G401.6 (cell line): ENCODE data around the gene VCL.
"Not testable (repeated sequence)": the region's sequence is repeated elsewhere in the genome, so short reads cannot be mapped to it uniquely, and the experiment has no call there.

ENCODE experiments used
- FAIRE-seq: peaks from 2 replicates; lab custom pipeline; 2012; peaks lifted over from hg19 to GRCh38; lab: Jason Lieb, UNC

The VCL gene

DNA sequence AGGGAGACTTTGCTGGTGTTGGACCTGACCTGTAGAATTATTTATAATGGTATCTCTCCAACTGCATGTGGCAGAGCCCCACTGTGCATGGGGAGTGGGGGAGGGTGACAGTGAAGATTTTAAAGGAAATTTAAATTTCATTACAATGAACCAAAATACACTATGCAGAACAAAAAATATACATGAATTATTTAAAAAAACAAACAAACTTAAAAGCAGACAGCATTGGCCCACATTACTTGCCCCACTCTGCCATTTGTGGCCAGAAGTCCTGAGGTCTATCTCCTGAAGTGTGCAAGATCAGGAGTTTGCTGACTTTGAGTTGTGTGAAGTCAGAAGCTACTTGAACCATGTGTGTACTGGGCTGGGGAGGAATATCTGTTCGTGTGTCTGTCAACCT lies 112.2 kb downstream of the VCL start:
- no peak for FAIRE-seq

DNA sequence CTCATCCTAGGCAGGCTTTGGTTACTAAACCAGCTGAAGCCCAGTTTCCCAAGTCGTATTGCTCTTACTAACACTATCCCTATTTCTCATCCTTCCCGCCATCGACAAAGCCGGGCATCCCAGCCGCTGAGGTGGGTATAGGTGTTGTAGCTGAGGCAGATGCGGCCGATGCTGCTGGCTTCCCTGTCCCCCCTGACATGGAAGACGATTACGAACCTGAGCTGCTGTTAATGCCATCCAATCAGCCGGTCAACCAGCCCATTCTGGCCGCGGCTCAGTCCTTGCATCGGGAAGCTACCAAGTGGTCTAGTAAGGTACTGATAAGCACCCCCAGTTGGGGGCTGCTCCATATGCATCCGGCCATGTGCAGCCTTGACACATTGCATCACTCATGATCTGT lies 113.9 kb downstream of the VCL start:
- no peak for FAIRE-seq

DNA sequence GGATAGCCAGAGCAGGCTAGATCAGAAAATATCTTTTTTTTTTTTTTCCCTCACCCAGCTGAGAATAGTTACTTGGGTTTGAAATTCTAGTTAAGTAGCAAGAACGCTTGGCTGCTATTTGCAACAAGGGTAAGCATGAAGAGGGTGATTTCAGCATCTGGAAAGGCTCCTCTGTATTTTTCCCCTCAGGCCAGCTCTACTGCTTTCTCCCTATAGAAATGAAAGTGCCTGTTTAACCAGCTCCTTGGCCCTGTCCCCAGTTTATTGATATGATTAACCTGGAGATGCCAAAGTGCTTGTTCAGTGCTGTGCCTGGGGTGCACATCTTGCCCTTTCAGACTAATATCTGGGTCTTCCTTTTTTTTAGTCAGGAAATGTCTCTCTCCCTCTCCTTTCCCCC lies 115.6 kb downstream of the VCL start:
- FAIRE-seq, result no peak

DNA sequence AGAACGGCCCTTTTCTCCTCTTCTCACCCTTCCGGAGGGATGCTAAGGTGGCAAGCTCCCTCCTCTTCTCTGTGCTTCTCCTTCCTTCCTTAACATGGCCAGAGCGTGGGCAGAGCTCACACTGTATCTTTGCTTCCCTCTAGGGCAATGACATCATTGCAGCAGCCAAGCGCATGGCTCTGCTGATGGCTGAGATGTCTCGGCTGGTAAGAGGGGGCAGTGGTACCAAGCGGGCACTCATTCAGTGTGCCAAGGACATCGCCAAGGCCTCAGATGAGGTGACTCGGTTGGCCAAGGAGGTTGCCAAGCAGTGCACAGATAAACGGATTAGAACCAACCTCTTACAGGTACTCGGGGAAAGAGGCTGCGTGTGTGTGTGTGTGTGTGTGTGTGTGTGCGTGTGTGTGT lies 116.1 kb downstream of the VCL start:
- no peak for FAIRE-seq

GRCh38 chr10:74117738-74118137 lies 119.8 kb downstream of the VCL start:
- no peak for FAIRE-seq

- FAIRE-seq, result no peak
These were observed 120.9 kb downstream of the VCL start for GRCh38 chr10:74118804-74119203.

- FAIRE-seq, result no peak
These were observed 123.0 kb downstream of the VCL start for GRCh38 chr10:74120911-74121310.

DNA sequence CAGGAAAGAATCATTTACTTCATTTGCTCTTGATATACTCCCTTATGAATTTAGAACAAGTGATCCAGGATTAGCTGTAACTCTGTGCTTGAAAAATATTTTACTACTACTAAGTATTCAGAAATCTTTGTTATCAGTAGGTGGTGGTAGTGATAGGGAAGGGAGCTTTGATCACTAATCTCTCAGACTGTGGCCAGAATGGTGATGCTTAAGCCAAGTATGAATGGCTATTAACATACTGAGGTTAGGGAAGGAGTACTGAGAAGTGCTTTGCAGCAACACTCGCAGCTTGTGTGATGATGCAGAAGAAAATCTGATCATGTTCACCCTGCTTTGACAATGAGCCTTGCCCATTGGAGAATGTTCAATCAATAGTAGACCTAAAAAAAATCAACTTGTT lies 123.5 kb downstream of the VCL start:
- FAIRE-seq, result no peak

- FAIRE-seq, result peak; percentile 13
These were observed 124.1 kb downstream of the VCL start for GRCh38 chr10:74122060-74122459.

DNA sequence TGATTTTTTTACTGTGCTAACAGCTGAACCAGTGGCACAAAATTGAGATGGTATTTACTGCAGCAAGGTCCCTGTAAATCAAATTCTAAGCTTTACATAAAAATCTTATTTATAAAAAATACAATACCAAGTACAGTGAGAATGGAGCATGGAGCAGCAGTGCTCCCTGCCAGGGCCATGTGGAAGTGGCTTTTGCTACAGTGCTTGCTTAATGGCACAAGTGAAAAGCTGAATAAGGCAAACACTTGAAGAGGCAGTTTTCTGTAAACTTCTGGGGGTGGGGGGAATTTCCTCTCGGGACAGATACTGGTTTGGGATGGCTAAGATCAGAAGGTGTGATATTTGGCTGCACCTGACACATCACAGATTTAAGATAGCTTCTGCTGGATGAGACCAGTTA lies 125.2 kb downstream of the VCL start:
- FAIRE-seq, result no peak

GRCh38 chr10:74133923-74134820 lies 136.3 kb downstream of the VCL start:
- FAIRE-seq, result no peak

- peak; percentile 63 for FAIRE-seq
These were observed 137.5 kb downstream of the VCL start for GRCh38 chr10:74135452-74135851.

DNA sequence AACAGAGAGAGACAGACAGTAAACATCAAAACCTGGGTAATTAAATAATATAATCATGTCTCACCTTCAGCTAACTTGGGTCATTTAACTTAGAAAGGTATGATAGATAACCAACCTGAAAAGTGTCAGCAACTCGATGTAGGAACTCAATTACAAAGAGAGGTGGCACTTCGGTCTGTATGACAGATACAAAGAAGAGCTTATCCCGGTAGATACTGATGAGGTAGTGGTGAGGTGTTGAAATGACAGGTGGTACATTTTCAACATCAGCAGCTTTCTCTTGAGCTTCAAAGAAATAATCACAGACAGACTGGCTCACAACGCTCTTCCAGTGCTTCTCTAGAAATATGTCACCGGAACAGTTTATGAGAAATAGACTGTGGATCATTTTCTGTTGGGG lies 140.1 kb downstream of the VCL start:
- no peak for FAIRE-seq

- not testable (repeated sequence) for FAIRE-seq
These were observed 140.7 kb downstream of the VCL start for GRCh38 chr10:74138596-74138995.

- FAIRE-seq, result no peak
These were observed 142.1 kb downstream of the VCL start for GRCh38 chr10:74139981-74140380.

DNA sequence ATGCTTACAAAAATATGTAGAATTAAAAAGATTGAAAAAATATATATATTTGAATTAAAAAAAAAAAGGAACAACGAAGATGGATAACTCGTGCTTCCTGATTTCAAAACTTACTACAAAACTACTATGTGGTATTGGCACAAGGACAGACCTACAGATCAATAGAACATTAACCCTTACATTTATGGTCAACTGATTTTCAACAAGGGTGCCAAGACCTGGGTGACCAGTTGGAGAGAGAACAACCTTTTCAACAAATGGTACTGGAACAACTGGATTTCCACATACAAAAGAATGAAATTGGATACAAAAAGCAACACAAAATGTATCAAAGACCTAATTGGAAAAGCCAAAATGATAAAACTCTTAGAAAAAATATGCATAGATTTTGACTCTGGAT lies 142.6 kb downstream of the VCL start:
- FAIRE-seq, result no peak

DNA sequence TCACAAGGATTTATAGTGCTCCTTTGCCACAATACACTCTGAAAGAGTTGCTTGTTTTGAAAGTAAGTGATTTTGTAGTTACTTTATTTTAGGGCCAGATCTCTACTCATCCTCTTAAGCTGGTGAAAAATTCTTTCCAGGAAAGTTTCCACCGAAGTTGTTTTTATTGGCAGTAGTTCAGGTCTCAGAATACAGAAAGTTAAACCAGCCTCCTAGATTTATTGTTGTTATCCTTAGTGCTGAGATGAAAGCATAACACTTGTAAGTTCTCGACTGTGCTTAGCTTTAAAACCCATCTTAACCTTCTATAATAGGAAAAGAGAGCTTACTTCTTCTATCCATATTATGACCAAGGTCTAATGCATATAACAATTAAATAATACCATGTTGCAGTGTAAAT lies 147.2 kb downstream of the VCL start:
- no peak for FAIRE-seq

- not testable (repeated sequence) for FAIRE-seq
These were observed 149.1 kb downstream of the VCL start for GRCh38 chr10:74146980-74147379.

GRCh38 chr10:74150204-74150989 lies 152.5 kb downstream of the VCL start, which contains the start of gene AP3M1:
AP3M1 (minus strand) TSS chr10:74150828; CDS start chr10:74138379, 12,449 bp downstream.
- FAIRE-seq, result no peak

- peak; percentile 98 for FAIRE-seq
These were observed 153.3 kb downstream of the VCL start, which contains the start of gene ADK for GRCh38 chr10:74150990-74151878. ADK (plus strand) TSS chr10:74151221; CDS start chr10:74151279, 58 bp downstream.

GRCh38 chr10:74151879-74152722 lies 154.2 kb downstream of the VCL start:
- no peak for FAIRE-seq
